IPS-NIHi11 (cell line): ENCODE results near the gene PTPRF.

Experiments used
- DNase-seq: peaks from one replicate; pipeline ENCODE4 v3.0.0; 2012; ENCODE audit warnings: mixed read lengths, low spot score

The PTPRF gene

GRCh38 chr1:43513471-43514173 is 17.1 kb upstream of the PTPRF start:
- DNase-seq = no peak

DNA sequence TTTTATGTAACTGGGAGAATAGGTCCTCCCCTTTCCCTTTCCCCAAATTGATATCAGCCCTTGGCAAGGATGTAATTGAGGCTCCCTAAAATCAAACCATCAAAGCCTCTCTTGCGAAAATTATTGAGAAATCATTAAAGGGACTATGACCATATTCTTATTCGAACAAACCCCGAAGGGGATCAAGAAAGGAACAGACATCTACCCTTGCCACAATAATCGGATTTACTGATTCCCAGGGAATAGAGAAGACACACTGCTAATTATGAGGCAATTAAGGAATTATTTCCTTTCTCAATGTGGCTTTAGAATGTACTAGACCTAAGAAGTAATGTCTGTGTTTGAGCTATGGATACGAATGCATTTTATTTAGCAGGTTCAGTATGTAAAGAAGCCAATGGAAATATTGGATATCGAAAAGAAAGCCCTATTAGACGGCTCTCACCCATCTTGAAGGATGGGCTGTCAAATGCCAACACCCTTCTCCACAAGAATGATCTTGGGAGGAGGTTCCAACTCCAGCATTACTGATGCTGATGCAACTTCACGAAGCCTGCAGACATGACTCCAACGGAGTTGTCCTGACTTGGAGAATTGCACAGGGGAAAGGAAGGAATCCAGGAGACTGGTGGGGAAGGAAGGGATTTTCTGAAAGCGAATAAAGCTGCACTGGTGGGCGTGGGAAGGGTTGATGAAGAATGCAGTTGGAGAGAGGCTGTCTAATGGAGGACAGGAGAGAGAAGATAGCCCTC is 11.6 kb upstream of the PTPRF start:
- no peak for DNase-seq

DNA sequence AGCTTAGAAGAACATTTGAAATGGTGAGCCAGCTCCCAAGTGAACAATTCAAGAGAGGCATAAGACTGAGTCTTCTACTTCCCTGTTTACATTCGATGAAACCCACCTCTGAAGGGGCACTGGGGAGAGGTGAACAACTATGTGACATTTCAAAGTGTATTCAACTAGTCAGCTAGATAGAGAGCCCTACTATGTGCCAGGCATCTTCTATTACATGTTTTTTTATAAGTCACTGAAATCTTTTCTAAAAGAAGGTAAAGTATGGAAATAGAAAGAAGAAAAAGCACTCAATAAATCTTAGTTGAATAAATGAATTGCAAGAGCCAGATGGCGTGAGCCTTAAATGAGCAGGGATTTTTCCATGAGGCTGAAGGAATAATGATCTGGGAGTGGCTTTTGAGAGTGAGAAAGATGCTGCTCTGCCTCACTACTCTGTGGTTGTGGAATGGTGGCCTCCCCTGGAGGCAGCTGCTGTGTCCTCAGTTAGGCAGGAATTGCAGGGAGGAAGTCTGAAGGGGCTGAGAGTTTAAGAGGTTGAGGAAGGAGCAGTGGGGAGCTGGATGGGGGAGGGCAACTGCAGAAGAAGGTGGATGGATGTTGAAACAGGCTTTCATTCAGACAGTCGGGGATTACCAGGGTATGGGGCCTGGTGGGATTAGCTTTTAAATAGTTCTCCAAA is 10.4 kb upstream of the PTPRF start:
- no peak for DNase-seq

DNA sequence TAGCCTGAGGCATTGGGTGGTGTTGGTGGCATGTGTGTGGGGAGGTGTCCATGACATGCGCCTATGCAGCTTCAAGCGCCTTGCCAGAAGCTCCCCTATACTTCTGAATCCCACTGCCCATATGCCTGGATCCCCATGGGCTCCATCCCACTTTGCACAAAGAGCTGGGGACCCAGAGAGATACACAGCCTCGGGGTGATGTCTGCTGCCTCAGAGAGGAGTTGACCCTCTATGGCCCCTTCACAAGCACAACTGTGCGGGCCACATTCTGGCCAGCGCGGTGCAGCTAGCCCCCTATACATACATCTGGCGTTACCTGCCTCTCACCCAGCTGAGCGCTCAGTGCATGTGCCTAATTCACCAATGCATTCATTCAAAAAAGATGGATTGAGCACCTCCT is 9.6 kb upstream of the PTPRF start:
- no peak for DNase-seq

DNA sequence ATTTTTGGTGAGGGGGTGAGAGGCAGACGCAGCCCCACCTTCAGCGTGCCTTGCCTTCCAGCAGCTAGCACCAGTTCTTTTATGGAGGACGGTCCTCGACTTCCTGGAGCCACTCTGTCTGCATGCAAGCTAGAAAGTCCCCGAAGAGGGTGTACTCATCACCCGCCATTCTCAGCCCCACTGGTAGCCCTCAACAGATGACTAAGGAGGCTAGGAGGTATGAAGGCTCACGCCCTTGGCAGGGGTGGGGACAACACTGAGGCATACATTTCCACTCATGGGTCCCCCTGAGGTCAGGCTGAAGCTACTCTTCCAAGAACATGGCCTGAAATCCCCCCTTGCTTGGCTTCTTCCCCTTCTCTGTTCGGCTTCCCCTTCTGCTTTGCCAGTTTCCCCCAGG is 8.9 kb upstream of the PTPRF start:
- DNase-seq = no peak

GRCh38 chr1:43522431-43522775 is 8.3 kb upstream of the PTPRF start:
- no peak for DNase-seq

DNA sequence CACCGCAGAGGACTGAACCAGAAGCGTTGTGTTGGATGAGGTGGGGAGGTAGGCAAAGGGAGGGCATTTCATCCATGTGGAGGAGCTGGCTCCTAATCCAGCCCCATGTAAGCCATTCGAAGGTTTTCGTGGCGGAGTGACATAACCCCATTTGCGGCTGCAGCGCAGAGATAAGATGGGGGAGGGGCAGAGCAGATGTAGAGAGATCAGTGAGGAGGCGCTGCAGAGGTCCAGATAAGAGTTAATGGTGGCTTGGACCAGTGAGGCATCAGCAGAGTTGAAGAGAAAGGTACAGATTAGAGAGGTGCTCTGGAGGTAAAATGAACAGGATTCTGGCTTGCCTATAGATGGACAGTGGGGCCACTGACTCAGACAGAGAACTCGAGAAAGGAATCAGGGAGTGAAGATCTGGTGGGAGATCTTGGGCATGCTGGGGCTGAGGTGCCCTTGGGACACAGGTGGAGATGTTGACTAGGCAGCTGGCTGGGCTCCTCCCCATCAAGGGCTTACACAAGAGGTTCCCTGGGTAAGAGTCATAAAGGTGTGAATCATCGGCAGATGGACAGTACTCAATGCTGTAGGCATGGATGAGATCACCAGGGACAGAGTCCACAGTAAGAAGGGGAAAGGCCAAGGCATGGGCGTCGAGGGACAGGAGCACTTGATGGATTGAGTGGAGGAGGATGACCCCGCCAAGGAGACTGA is 7.8 kb upstream of the PTPRF start:
- no peak for DNase-seq

DNA sequence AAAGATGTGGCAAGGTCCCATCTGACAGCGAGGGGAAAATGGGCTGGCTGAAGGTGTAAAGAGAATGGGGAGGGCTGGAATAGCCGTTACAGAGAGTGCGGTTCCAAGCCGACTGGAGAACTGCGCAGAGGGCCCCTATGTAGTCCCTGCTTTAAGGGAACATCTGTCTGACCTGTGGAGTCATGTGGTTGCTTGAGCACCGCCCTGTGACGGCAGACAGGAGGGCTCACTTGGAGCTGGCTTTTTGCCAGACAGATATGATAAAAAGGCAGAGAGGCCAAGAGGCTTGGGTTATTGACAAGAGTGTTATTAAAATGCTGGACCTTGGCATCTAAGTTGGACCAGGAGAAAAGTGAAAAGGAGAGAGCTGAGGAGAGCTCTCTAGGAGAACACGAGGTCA is 5.9 kb upstream of the PTPRF start:
- DNase-seq = no peak

DNA sequence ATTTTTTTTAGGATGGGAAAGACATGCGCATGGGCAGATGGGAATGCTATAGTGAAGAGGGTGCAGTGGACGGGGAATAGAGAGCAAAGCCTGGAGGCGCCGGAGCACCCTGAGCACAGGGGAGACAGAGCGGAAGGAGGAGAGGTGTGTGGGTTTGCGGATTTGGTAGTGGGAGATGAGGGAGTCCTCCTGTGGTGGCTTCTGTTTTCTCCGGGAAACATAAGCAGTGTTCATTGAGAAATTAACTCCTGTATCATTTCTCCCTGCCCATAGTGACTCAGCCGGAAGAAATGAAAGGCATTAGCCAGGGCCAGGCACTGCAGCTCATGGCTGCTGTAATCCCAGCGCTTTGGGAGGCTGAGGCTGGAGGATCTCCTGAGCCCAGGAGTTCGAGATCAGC is 4.7 kb upstream of the PTPRF start:
- DNase-seq = no peak

DNA sequence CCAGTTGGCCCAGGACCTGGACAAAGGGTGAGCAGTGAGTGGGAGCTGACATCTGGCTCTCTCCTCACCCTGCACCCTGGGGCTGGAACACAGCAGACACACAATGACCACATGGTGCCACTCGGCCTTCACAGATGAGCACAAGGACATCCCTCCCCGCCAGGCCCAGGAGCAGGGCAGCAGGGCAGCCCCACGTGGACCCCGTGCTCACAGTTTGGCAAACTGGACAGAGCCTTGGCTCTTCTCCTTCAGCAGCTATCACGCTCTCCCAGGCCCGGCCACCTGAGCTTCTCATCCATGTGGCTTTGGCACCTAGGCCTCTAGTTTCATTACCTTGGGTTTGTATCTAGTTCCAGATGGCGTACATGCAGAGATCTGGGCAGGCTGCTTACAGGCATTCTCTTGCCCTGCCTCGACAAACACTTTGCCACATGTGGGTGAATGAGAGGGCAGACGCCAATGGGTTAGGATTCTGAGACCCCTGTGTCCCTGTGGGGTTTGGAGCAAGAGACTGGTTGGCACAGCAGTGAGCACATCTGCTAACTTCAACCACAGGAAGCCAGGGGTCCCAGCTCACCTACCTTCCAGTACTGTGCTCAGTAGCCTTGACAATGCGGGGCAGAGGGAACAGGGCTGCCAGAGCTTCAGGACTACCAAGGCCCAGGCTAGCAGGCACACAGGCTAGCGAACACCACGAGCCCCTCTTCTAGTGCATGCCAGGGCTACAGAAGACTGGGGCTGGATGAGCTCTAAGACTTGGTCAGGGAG is 3.4 kb upstream of the PTPRF start:
- DNase-seq = no peak

- DNase-seq = peak; percentile 83
Measured at GRCh38 chr1:43529206-43529731, 1.4 kb upstream of the PTPRF start.

DNA sequence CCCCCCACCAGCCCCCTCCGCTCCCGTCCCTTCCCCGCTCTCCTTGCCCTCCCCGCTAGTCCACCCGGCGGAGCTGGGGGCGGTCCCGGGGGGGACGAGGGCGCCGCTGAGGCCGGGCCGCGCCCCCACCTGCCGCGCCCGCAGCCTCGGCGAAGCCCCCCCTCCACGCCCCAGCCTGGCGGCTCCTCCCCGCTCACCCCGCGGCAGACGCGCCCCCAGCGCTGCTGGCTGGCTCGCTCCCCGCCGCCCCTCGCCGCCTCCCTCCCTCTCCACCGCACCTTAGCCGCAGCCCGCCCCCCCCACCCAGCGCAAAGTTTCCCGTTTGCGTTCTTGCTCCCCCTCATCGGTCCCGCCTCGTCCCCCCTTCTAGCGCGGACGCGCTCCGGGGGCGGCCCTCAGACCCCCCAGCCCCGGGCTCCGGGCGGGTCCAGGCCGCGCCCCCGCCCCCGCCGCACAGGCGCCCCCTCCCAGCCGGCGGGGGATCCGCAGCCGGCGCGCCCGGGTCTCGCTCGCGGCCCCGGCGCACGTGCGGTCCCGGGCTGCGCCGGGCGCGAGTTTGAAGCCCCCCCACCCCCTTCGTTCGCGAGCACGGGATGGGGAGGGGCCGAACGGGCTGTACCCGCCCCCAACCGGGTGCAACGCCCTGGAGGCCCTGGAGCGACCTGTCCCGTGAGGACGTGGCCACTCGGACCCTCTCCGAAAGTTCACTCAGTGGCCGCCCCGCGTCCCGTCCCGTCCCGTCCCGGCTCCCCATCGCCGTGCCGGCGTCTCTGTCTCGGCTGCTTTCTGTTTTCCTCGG is 623 bp downstream of the PTPRF start:
- peak; percentile 83 for DNase-seq

DNA sequence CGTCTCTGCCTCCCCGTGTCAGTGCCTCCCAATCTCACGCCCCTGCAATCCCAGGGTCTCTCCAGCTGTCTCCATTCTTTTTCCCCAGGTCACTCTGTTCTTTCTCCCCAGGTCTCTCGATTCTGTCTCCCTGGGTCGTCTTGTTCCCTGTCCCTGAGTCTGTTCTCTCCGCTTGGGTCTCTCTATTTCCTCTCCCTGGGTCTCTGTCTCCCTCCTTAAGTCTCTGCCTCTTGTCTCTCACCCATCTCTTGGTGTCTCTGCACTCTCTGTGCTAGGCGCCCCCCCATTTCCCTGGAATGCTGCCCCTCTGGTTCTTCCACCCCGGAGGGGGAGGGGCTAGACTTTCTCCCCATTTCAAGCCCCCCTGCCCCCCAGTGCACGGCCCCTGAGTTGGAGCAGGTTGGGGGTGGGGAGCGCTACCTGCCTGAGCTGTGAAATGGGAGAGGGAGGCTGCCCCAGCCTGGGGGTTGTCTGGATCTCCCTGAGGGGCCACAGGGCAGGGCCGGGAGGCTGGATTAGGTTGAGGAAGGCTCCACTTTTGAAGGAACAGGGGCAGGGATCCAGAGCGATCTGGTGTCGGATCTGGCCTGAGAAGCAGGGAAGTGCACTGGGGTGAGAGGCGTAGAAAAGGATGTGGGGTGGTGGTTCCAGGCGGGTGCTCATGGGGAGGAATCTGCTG is 1.4 kb downstream of the PTPRF start:
- DNase-seq = peak; percentile 46

DNA sequence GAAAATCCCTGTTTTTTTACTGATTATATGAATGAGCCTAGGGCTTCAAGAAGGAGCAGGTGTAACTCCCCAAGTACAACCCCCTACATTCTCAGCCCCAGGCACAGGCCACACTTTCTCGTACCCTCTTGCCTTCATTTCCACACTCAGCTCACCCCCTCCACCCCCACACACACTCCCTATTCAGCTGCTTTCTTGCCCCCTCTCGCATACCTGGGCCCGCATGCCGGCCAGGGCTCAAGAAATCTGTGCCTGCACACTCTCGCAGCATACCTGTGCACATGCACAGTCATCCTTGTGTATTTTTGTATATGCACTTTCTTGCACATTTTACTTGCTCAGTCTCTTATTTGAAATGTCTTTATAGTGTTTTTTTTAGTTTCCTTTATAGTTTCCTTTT is 2.0 kb downstream of the PTPRF start:
- no peak for DNase-seq

DNA sequence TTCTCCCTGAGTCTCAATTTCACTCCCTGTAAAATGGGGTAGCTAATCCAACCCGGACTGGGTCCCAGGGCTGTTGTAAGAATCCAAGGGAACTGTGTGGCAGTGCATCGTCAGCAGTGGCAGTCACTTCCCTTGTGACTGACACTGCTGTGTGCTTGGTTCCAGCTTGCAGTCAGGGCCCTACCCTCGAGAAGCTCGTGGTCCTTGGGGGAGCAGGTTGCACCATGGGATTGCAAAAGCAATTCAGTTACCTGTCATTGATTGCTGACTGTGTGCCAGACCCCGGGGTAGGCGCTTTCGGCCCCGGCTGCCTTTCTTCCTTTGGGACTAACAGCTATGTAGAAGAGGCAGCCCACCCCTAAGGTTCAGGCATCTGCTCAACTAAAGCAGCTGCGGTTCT is 2.9 kb downstream of the PTPRF start:
- DNase-seq = no peak

DNA sequence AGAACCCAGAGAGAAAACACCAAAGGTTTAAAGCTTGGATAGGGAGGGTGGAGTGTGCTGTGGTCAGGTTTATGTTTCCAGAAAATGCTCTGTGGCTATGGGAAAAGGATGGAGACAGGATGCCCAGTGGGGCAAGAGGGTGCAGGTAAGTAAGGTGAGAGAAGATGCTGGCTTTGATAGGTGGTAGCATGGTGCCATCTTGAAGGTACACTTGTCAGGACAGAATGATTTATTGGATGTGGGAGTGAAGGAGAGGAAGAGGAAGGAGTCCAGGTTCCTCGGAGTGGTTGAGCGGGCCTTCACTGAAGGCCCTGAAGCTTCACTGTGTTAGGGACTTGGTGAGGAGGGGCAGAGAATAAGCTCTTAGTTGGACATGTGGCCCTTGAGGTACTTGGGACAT is 3.6 kb downstream of the PTPRF start:
- no peak for DNase-seq

- no peak for DNase-seq
Measured at GRCh38 chr1:43536196-43536863, 5.6 kb downstream of the PTPRF start.

- no peak for DNase-seq
Measured at GRCh38 chr1:43536864-43537358, 6.2 kb downstream of the PTPRF start.

DNA sequence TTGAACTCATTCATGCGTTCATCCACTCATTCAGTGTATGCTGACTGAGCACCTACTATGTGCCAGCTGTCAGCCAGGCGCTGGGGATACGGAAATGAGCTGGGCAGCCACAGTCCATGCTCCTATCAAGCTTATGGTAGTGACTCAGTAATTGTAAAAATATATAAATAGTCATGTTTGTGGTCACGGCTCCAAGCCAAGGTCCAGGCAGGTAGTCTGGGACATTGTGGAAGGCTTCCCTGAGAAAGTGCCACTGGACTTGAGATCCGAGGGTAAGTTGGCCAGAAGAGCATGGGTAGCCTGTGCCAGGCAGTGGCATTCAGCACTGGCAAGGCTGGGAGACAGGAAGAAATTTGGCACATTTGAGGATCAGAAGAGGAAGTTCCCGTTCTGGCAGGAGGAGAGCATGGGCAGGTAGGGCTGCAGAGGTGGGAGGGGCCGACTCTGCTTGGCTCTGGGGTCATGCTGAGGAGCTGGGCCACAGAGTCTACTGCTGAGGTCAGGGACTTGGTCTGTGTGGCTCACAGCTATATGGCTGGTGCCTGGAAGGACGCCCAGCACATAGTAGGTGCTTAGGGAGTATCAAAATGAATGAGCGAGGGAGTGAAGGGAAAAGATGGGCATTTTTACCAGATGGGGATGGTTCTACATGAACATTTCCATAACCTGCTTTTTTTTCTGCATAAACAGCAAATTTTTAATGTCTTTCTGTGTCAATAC is 6.9 kb downstream of the PTPRF start:
- DNase-seq = no peak
